HPDE6-E6E7 (cell line): Measurements from ENCODE around the gene ZNF568.
A peak's percentile ranks its signal among the peaks of the same experiment; 100 is the strongest.

Experiments used
- DNase-seq: peaks from one replicate; pipeline ENCODE4 v3.0.0; 2011; ENCODE audit warnings: missing footprints; ENCODE audit errors: extremely low spot score

The ZNF568 gene

GRCh38 chr19:36915992-36916830 lies at the start of gene ZNF568, which contains the start of gene ZNF829:
TSS of gene ZNF568 (plus strand) at chr19:36916332. CDS start at chr19:36922771, 6,439 bp downstream.
TSS of gene ZNF829 (minus strand) at chr19:36916291. CDS start at chr19:36915167, 1,124 bp downstream.
- DNase-seq: peak; percentile 86

- DNase-seq: no peak
These were observed 38.9 kb upstream of the ZNF568 start for GRCh38 chr19:36876993-36877938.

- DNase-seq: no peak
These were observed 24.3 kb upstream of the ZNF568 start for GRCh38 chr19:36891768-36892357.

DNA sequence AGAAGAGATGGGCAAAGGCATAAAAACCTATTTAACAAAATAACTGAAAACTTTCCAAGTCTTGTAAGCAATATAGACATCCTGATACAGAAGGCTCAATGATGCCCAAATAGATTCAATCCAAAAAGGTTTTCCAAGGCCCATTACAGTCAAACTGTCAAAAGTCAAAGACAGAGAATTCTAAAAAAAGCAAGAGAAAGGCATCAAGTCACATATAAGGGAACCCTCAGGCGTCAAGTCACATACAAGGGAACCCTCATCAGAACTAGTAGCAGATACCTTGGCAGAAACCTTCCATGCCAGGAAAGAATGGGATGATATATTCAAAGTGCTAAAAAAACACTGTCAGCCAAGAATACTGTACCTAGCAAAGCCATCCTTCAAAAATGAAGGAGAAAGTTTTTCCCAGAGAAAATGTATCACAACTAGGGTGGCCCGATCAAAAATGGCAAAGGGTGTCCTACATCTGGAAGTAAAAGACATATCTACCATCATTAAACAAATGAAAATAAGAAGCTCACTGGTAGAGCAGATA lies 21.2 kb upstream of the ZNF568 start:
- DNase-seq: no peak

DNA sequence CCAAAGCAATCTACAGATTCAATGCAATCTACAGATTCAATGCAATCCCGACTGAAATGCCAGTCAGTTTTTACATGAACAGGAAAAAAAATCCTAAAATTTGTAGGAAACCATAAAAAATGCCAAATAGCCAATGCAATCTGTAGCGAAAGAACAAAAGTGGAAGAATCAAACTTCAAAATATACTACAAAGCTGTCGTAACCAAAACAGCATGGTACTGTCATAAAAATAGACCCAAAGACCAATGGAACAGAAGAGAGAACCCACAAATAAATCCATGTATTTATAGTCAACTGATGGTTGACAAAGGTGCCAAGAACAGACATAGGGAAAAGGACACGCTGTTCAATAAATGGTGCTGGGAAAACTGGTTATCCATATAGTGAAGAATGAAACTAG lies 17.7 kb upstream of the ZNF568 start:
- no peak for DNase-seq

DNA sequence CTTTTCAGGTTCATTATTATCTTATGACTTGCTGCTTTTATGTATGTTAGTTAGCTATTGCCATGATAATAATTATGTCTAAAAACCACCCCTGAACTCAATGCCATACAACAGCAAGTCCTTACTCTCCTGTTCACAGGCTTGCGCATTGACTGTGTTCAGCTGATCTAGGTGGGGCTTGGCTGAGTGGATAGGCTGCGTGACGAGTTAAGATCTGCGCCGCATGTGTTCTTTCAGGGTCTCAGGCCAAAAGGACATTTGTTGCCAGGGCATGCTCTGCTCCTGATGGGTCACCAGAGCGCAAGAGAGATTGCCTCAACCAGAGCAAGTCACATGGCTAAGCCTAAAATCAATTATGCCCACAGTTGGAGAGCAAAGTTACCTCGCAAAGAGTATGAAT lies 859 bp downstream of the ZNF568 start:
- DNase-seq: no peak

DNA sequence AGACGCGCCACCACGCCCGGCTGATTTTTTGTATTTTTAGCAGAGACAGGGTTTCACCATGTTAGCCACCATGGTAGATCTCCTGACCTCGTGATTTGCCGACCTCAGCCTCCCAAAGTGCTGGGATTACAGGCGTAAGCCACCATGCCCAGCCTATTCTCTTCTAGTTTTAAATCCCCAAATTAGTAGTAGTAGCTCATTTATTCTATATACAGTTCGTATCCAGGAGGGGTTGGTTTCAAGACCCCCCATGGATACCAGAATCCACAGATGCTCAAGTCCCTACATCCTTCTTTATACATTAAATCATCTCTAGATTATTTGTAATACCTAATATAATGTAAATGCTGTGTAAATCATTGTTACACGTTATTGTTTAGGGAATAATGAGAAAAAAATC lies 2.0 kb downstream of the ZNF568 start:
- DNase-seq: no peak

DNA sequence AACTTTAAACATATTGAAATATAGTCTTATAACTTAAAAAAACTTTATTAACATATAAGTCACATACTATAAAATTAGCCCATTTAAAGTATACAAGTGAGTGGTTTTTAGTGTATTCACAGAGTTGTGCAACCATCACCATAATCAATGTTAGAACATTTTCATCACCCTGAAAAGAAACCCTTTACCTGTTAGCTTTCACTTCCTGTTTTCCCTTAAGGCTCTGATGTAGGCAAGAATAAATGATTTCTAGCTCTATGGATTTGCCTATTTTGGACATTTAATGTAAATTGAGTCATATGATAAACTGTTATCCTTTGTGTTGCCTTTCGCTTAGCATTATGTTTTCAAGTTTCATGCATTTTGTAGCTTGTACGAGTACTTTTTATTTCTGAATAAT lies 15.6 kb downstream of the ZNF568 start:
- no peak for DNase-seq

GRCh38 chr19:36939153-36939552 lies 23.0 kb downstream of the ZNF568 start:
- peak; percentile 5 for DNase-seq

DNA sequence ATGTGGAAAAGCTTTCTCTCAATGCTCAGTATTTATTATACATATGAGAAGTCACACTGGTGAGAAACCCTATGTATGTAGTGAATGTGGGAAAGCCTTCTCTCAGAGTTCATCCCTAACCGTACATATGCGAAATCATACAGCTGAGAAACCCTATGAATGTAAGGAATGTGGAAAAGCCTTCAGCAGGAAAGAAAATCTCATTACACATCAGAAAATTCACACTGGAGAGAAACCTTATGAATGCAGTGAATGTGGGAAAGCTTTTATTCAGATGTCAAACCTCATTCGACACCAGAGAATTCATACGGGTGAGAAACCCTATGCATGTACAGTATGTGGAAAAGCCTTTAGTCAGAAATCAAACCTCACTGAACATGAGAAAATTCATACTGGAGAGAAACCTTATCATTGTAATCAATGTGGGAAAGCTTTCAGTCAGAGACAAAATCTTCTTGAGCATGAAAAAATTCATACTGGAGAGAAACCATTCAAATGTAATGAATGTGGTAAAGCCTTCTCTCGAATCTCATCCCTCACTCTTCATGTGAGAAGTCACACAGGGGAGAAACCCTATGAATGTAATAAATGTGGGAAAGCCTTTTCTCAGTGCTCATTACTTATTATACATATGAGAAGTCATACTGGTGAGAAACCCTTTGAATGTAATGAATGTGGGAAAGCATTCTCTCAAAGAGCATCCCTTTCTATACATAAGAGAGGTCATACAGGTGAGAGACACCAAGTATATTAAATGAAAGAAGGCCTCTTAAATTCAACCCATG lies 34.4 kb downstream of the ZNF568 start:
- DNase-seq: no peak

DNA sequence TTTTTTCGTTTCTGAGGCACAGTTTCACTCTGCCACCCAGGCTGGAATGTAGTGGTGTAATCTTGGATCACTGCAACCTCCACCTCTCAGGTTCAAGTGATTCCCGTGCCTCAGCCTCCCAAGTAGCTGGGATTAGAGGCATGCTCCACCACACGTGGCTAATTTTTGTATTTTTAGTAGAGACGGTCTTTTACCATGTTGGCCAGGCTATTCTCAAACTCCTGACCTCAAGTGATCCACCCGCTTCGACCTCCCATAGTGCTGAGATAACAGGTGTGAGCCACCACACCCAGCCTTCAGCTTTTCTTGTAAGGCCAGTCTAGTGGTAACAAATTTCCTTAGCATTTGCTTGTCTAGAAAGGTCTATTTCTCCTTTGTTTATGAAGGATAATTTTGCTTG lies 46.2 kb downstream of the ZNF568 start:
- DNase-seq: no peak

GRCh38 chr19:36963280-36963679 lies 47.1 kb downstream of the ZNF568 start:
- no peak for DNase-seq

DNA sequence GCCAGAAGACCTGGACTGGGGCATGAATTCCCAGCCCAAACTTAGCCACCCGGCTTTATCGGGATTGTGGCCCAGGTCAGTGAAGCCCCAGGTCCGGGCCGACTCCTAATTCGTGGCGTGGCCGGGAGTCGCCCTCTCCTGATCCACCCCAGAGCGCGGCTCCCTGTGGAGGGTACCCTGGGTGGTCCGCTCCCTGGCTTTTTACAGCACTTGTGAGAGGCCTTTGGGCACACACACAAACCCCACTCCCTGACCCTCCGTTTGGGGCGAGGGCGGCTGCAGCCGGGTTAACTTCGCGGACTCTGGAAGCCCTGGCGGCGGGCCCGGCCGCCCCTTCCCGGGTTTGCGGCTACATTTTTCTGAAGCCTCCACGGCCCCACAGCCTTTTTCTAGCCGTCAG lies 56.4 kb downstream of the ZNF568 start:
- no peak for DNase-seq

DNA sequence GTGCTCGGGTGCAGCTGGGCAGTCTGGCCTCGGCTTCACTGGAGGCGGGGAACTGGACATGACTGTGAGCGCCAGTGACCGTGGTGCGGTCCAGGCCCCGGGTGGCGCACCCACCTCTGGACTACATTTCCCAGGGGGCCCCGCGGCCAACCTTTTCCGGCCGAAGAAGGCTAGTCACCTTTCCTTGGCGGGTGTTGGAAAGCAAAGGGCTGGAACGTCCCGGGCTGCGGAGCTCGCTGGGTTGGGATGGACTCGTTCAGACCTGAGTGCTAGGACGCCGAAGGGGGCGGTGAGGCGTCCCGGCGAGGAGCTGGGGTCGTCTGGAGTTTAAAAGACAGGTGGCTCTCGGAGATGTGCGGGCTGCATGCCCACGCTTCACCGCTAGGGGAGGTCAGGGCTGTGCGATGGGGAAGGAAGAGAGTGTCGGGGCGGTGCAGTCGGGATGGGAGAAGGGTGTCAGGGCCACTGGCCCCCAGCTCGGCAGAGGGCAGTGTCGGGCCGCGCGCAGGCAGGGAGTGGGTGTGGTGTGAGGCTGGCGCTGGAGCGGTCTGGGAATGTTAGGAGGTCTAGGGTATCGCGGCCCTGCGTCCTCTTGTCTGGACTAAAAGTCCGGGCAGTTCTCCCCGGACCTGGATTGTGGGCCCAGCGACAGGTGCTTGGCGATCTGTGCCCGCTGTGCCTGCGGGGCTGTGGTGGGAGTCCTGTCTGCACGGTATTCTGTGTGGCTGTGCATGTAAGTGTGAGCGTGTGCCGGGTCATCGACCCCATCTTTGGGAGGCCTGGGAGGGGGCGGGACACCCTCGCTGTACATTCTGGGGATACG lies 57.1 kb downstream of the ZNF568 start:
- DNase-seq: peak; percentile 81

DNA sequence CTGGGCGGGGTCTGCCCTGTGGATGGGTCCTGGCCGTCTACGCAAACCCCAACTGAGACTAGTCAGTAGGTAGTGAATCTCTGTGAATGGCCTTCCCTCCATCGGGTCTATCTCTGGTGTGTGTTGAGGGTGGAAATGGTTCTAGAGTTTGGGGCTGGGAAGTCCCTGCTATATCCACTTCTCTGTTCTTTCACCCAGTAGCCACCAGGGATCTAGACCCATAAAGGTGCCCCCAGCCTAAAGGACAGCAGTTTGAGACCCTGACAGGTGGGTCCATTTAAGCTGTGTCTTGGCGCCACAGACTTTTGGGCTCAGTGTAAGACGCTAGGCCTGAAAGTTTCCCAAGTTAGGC lies 57.7 kb downstream of the ZNF568 start:
- DNase-seq: peak; percentile 10

GRCh38 chr19:36986131-36986530 lies 70.0 kb downstream of the ZNF568 start:
- DNase-seq: no peak

- no peak for DNase-seq
These were observed 70.5 kb downstream of the ZNF568 start for GRCh38 chr19:36986601-36987000.

DNA sequence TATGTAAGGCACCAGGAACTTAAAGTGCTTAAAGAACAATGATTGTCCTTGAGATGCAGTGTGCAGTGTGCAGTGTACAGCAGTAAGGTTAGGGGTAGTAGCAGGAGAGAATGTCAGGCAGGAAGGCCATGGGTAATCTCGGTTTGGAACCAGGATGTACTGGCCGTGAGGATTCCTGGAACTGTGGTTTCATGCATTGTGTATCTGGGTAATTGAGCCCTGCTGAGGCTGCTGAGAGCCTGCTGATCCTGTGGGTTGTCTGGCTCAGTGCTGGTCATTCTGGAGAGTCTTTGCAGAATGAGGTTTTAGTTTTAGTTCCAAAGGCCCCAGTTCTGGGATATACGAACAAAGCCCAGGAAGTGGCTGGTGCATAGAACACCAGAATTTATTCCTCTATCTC lies 71.0 kb downstream of the ZNF568 start:
- no peak for DNase-seq

DNA sequence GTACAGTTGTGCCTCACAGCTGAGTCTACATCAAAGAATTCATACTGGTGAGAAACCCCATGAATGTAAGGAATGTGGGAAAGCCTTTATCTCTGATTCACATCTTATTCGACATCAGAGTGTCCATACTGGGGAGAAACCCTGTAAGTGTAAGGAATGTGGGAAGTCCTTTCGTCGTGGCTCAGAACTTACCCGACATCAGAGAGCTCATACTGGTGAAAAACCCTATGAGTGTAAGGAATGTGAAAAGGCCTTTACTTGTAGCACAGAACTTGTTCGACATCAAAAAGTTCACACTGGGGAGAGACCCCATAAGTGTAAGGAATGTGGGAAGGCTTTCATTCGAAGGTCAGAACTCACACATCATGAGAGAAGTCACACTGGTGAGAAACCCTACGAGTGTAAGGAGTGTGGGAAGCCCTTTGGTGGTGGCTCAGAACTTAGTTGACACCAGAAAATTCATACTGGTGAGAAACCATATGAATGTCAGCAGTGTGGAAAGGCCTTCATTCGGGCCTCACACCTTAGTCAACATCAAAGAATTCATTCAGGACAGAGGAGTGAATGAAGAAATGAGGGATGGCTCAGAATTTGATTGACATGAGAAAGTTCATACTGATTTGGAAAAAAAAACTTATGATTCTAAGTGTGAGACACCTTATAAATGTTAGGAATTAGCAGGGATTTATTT lies 81.2 kb downstream of the ZNF568 start:
- no peak for DNase-seq

- DNase-seq: no peak
These were observed 81.7 kb downstream of the ZNF568 start for GRCh38 chr19:36997843-36998235.
